CD4-positive, alpha-beta memory T cell (primary cell): Measurements from ENCODE around the gene DENND11. TPM values are rescaled to one million over a fixed set of nuclear protein-coding genes. Genes with fewer than 3 reads are reported as not detected.

Experiments
- CTCF ChIA-PET: fragments of 350-600 bp; sonication (Branson Sonifier 250); formaldehyde crosslinking; loops from one replicate; lab custom pipeline; 2021; ENCODE audit warnings: inconsistent platforms; ENCODE audit not compliant: partially characterized antibody; lab: Charles Lee
- POLR2A ChIA-PET: fragments of 350-600 bp; sonication (Branson Sonifier 250); formaldehyde crosslinking; loops from one replicate; lab custom pipeline; 2021; ENCODE audit not compliant: partially characterized antibody; lab: Charles Lee
- DNase-seq, 5 donors: peaks; one replicate each; pipeline versions ENCODE4 v3.0.0 to v3.0.0-alpha.2; 2020 to 2022; ENCODE audit warnings: mixed read lengths in 1 of 5
- H3K27ac ChIP-seq: one replicate; pipeline ENCODE4 v1.7.0; 2013; ENCODE audit warnings: low read depth, low read length
- H3K27me3 ChIP-seq: 2 replicates; pipeline ENCODE4 v1.7.0; 2013; ENCODE audit warnings: mild to moderate bottlenecking, low read length, moderate library complexity; ENCODE audit not compliant: insufficient read depth
- H3K36me3 ChIP-seq: 2 replicates; pipeline ENCODE4 v1.7.0; 2013; ENCODE audit warnings: mild to moderate bottlenecking, low read length, moderate library complexity; ENCODE audit not compliant: insufficient read depth
- H3K4me1 ChIP-seq: 2 replicates; pipeline ENCODE4 v1.7.0; 2013; ENCODE audit warnings: mild to moderate bottlenecking, low read length, moderate library complexity; ENCODE audit not compliant: insufficient read depth
- H3K4me3 ChIP-seq, 2 donors: one replicate each; pipeline ENCODE4 v1.7.0; 2013; ENCODE audit warnings: low read length in 2 of 2, mild to moderate bottlenecking in 1 of 2
- H3K9me3 ChIP-seq, 2 donors: one replicate each; pipeline ENCODE4 v1.7.0; 2013; ENCODE audit warnings: low read length in 2 of 2, control low read depth in 1 of 2; ENCODE audit not compliant: control insufficient read depth in 1 of 2
- H3K27ac Mint-ChIP-seq, 7 donors: one replicate each; pipeline ENCODE4 v1.8.0; 2020 to 2021; ENCODE audit warnings: mixed read lengths in 7 of 7, mild to moderate bottlenecking in 6 of 7, inconsistent platforms in 3 of 7, moderate library complexity in 3 of 7
- H3K27me3 Mint-ChIP-seq, 2 donors: one replicate each; pipeline ENCODE4 v1.8.0; 2020 to 2021; ENCODE audit warnings: mixed read lengths in 2 of 2
- H3K36me3 Mint-ChIP-seq, 2 donors: one replicate each; pipeline ENCODE4 v1.8.0; 2020 to 2021; ENCODE audit warnings: mixed read lengths in 2 of 2, inconsistent platforms in 1 of 2, mild to moderate bottlenecking in 1 of 2
- H3K4me1 Mint-ChIP-seq, 4 donors: one replicate each; pipeline ENCODE4 v1.8.0; 2020 to 2021; ENCODE audit warnings: mixed read lengths in 4 of 4, mild to moderate bottlenecking in 1 of 4
- H3K4me3 Mint-ChIP-seq, 8 donors: one replicate each; pipeline ENCODE4 v1.8.0; 2020 to 2021; ENCODE audit warnings: mixed read lengths in 8 of 8, mild to moderate bottlenecking in 7 of 8, moderate library complexity in 6 of 8, inconsistent platforms in 3 of 8
- H3K9me3 Mint-ChIP-seq, 8 donors: one replicate each; pipeline ENCODE4 v1.8.0; 2020 to 2021; ENCODE audit warnings: mixed read lengths in 8 of 8, mild to moderate bottlenecking in 5 of 8, inconsistent platforms in 3 of 8, moderate library complexity in 1 of 8
- intact Hi-C: fragments of 100-400 bp; cut with micrococcal nuclease; formaldehyde crosslinking; loops from one replicate; pipeline ENCODE4 v1.15.1; 2023
- polyA plus RNA-seq, 2 donors: library from polyadenylated mRNA; unstranded; fragments of 300-500 nt; fragmentation: Illumina TruSeq; gene quantifications; one replicate each; pipeline ENCODE4 v1.2.3, GENCODE V29; 2021
- total RNA-seq, 2 experiments: library from RNA; stranded (reverse); gene quantifications; one replicate each; pipeline ENCODE4 v1.2.3, GENCODE V29; 2021

DENND11 gene
- total and polyA plus RNA-seq, 4 experiments from 2014 or later = 5.0 to 62.9 (median 38.7) TPM

- no peak overlapping the region for H3K4me3 Mint-ChIP-seq
- peaks cover 0 to 8% of the 10 kb centered on the region in 2 donors for H3K36me3 Mint-ChIP-seq
- H3K4me1 Mint-ChIP-seq = peaks cover 0 to 2% (median under 1%) of the 10 kb centered on the region in 4 donors
- Histone ChIP-seq H3K27ac (no peak overlapping the region), H3K4me3 (no peak overlapping the region), H3K9me3 (no peaks in the 10 kb centered on the region), H3K36me3 (no peaks in the 10 kb centered on the region), H3K4me1 (no peaks in the 10 kb centered on the region), H3K27me3 (no peaks in the 10 kb centered on the region)
- H3K27me3 Mint-ChIP-seq = no peaks in the 10 kb centered on the region
- no peak for DNase-seq
- no peaks in the 10 kb centered on the region for H3K9me3 Mint-ChIP-seq
- POLR2A ChIA-PET = interaction anchor here (1.3 to 1.8 kb wide), 2 partner anchors 9 to 28 kb away, joined by 3 to 6 read pairs; partner anchors contain the start of genes DENND11 and SSBP1
- no peak overlapping the region for H3K27ac Mint-ChIP-seq
- CTCF ChIA-PET = interaction anchor here (0.9 to 4.9 kb wide), 3 partner anchors 28 to 54 kb away, joined by 3 to 24 read pairs (median 3); no protein-coding TSS in a partner anchor
- intact Hi-C loops = loop anchor here (10.0 kb wide), 1 partner anchor 155 kb away; the partner anchor contains the start of gene AGK
Observed at GRCh38 chr7:141709749-141710148, 7.8 kb upstream of the DENND11 start.

- no peak for DNase-seq
- peaks cover 0 to 2% (median under 1%) of the 10 kb centered on the region in 4 donors for H3K4me1 Mint-ChIP-seq
- H3K36me3 Mint-ChIP-seq = peaks cover 0 to 8% of the 10 kb centered on the region in 2 donors
- no peak overlapping the region for H3K27ac Mint-ChIP-seq
- no peaks in the 10 kb centered on the region for H3K9me3 Mint-ChIP-seq
- intact Hi-C loops = loop anchor here (10.0 kb wide), 1 partner anchor 155 kb away; the partner anchor contains the start of gene AGK
- ChIA-PET CTCF (interaction anchor here (0.9 to 4.9 kb wide), 4 partner anchors 23 to 54 kb away, joined by 3 to 24 read pairs (median 6); partner anchors contain the start of gene SSBP1), POLR2A (interaction anchor here (1.3 to 1.8 kb wide), 2 partner anchors 8 to 29 kb away, joined by 3 to 6 read pairs; partner anchors contain the start of genes DENND11 and SSBP1)
- no peak overlapping the region for H3K4me3 ChIP-seq
- no peaks in the 10 kb centered on the region for H3K27me3 Mint-ChIP-seq
- no peaks in the 10 kb centered on the region for H3K36me3 ChIP-seq
- H3K27me3 ChIP-seq = no peaks in the 10 kb centered on the region
- no peaks in the 10 kb centered on the region for H3K4me1 ChIP-seq
- no peaks in the 10 kb centered on the region for H3K9me3 ChIP-seq
- no peak overlapping the region for H3K27ac ChIP-seq
- no peak overlapping the region for H3K4me3 Mint-ChIP-seq
Observed at GRCh38 chr7:141709318-141709717, 7.4 kb upstream of the DENND11 start.

GRCh38 chr7:141708351-141708750, 6.4 kb upstream of the DENND11 start, which contains the start of gene WEE2:
TSS of gene WEE2 (plus strand) at chr7:141708353. CDS start at chr7:141708759, 406 bp downstream.
- ChIA-PET CTCF (interaction anchor here (1.1 to 4.9 kb wide), 4 partner anchors 22 to 77 kb away, joined by 3 to 24 read pairs (median 6); partner anchors contain the start of gene SSBP1), POLR2A (interaction anchor here (1.8 kb wide), 1 partner anchor 30 kb away, joined by 6 read pairs; the partner anchor contains the start of gene SSBP1)
- no peaks in the 10 kb centered on the region for H3K27me3 ChIP-seq
- no peaks in the 10 kb centered on the region for H3K9me3 ChIP-seq
- intact Hi-C loops = loop anchor here (10.0 kb wide), 1 partner anchor 154 kb away; the partner anchor contains the start of gene AGK
- Mint-ChIP-seq H3K27me3 (peaks cover 0 to 2% of the 10 kb centered on the region in 2 donors), H3K4me1 (peaks cover 0 to 4% (median 2%) of the 10 kb centered on the region in 4 donors), H3K4me3 (no peak within 1 kb of the TSS), H3K36me3 (peaks cover 0 to 8% of the 10 kb centered on the region in 2 donors), H3K9me3 (no peaks in the 10 kb centered on the region), H3K27ac (no peak within 1 kb of the TSS)
- no peak for DNase-seq
- H3K4me3 ChIP-seq = no peak within 1 kb of the TSS
- H3K36me3 ChIP-seq = no peaks in the 10 kb centered on the region
- no peaks in the 10 kb centered on the region for H3K4me1 ChIP-seq
- H3K27ac ChIP-seq = no peak within 1 kb of the TSS

- no peak overlapping the region for H3K27ac ChIP-seq
- CTCF ChIA-PET = interaction anchor here (3.1 kb wide), 1 partner anchor 31 kb away, joined by 14 read pairs; the partner anchor contains the start of gene SSBP1
- Mint-ChIP-seq H3K4me1 (peaks cover 0 to 16% (median 5%) of the 10 kb centered on the region in 4 donors), H3K36me3 (peaks cover 0 to 8% of the 10 kb centered on the region in 2 donors), H3K27ac (peak overlapping the region in 1 of 7 donors; percentile 83), H3K4me3 (no peak overlapping the region), H3K27me3 (peaks cover 0 to 2% of the 10 kb centered on the region in 2 donors), H3K9me3 (no peaks in the 10 kb centered on the region)
- intact Hi-C loops = loop anchor here (10.0 kb wide), 1 partner anchor 152 kb away; the partner anchor contains the start of gene AGK
- H3K4me3 ChIP-seq = no peak overlapping the region
- no peaks in the 10 kb centered on the region for H3K9me3 ChIP-seq
- DNase-seq = no peak
- POLR2A ChIA-PET = interaction anchor here (0.7 to 1.4 kb wide), 2 partner anchors 31 to 155 kb away, joined by 4 read pairs; partner anchors contain the start of genes AGK and SSBP1
- H3K4me1 ChIP-seq = peaks cover 4% of the 10 kb centered on the region
- H3K36me3 ChIP-seq = no peaks in the 10 kb centered on the region
- H3K27me3 ChIP-seq = no peaks in the 10 kb centered on the region
Observed at GRCh38 chr7:141706239-141707064, 4.5 kb upstream of the DENND11 start.

- peaks cover 17% of the 10 kb centered on the region for H3K4me1 ChIP-seq
- no peak for DNase-seq
- H3K9me3 ChIP-seq = no peaks in the 10 kb centered on the region
- Mint-ChIP-seq H3K27ac (peak overlapping the region in 1 of 7 donors; percentile 24), H3K27me3 (peaks cover 0 to 2% of the 10 kb centered on the region in 2 donors), H3K36me3 (peaks cover 0 to 7% of the 10 kb centered on the region in 2 donors), H3K4me1 (peaks cover 12 to 33% (median 18%) of the 10 kb centered on the region in 4 donors), H3K9me3 (peaks cover 0 to 2% (median 0%) of the 10 kb centered on the region in 8 donors), H3K4me3 (no peak overlapping the region)
- H3K4me3 ChIP-seq = no peak overlapping the region
- intact Hi-C loops = loop anchor here (10.0 kb wide), 1 partner anchor 150 kb away; the partner anchor contains the start of gene AGK
- POLR2A ChIA-PET = no interaction called here
- H3K27ac ChIP-seq = no peak overlapping the region
- H3K36me3 ChIP-seq = no peaks in the 10 kb centered on the region
- CTCF ChIA-PET = interaction anchor here (3.1 kb wide), 1 partner anchor 33 kb away, joined by 14 read pairs; the partner anchor contains the start of gene SSBP1
- H3K27me3 ChIP-seq = no peaks in the 10 kb centered on the region
Observed at GRCh38 chr7:141704741-141705140, 2.8 kb upstream of the DENND11 start.

- no peak for DNase-seq
- peaks cover 0 to 2% (median 0%) of the 10 kb centered on the region in 8 donors for H3K9me3 Mint-ChIP-seq
- H3K27ac Mint-ChIP-seq = peak overlapping the region in 2 of 7 donors; percentile 3 to 90
- no peak overlapping the region for H3K4me3 Mint-ChIP-seq
- H3K4me3 ChIP-seq = no peak overlapping the region
- peaks cover 18 to 40% (median 22%) of the 10 kb centered on the region in 4 donors for H3K4me1 Mint-ChIP-seq
- H3K9me3 ChIP-seq = no peaks in the 10 kb centered on the region
- peaks cover 0 to 2% of the 10 kb centered on the region in 2 donors for H3K27me3 Mint-ChIP-seq
- peaks cover 0 to 7% of the 10 kb centered on the region in 2 donors for H3K36me3 Mint-ChIP-seq
- CTCF ChIA-PET = interaction anchor here (1.3 to 6.5 kb wide), 3 partner anchors 9 to 34 kb away, joined by 3 to 67 read pairs (median 14); partner anchors contain the start of gene SSBP1
- H3K27me3 ChIP-seq = no peaks in the 10 kb centered on the region
- intact Hi-C loops = loop anchor here (10.0 kb wide), 1 partner anchor 149 kb away; the partner anchor contains the start of gene AGK
- H3K27ac ChIP-seq = no peak overlapping the region
- H3K36me3 ChIP-seq = no peaks in the 10 kb centered on the region
- H3K4me1 ChIP-seq = peaks cover 22% of the 10 kb centered on the region
- POLR2A ChIA-PET = no interaction called here
Observed at GRCh38 chr7:141704112-141704511, 2.1 kb upstream of the DENND11 start.
